Skin epidermis (tissue), 12 donors: ENCODE data around the gene PNPLA2.

ENCODE experiments used
- H3K27ac ChIP-seq, 21 experiments: fragments of 200-600 bp; sonication (generic) in 11 of 21; one replicate each; pipeline ENCODE4 v1.5.0; 2020; ENCODE audit warnings: mild to moderate bottlenecking in 3 of 21, inconsistent platforms in 2 of 21, moderate library complexity in 2 of 21
- H3K4me3 ChIP-seq, 7 experiments: fragments of 200-600 bp; sonication (generic) in 2 of 7; one replicate each; pipeline ENCODE4 v1.5.0; 2020; ENCODE audit warnings: inconsistent platforms in 2 of 7, mild to moderate bottlenecking in 2 of 7, moderate library complexity in 1 of 7

PNPLA2 gene

GRCh38 chr11:837189-837989 lies 18.7 kb downstream of the PNPLA2 start:
- Histone ChIP-seq H3K4me3 (no peak overlapping the region), H3K27ac (no peak overlapping the region)

DNA sequence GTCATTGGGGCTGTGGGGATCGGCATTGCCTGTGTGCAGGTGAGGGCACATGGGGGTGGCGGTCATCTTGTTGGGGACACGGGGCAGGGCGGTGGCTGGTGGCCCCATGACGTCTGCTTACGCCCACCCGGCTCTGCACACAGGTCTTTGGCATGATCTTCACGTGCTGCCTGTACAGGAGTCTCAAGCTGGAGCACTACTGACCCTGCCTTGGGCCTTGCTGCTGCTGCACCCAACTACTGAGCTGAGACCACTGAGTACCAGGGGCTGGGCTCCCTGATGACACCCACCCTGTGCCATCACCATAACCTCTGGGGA lies 19.2 kb downstream of the PNPLA2 start:
- H3K27ac ChIP-seq: peak overlapping the region in 1 of 21 experiments; percentile 0
- no peak overlapping the region for H3K4me3 ChIP-seq

DNA sequence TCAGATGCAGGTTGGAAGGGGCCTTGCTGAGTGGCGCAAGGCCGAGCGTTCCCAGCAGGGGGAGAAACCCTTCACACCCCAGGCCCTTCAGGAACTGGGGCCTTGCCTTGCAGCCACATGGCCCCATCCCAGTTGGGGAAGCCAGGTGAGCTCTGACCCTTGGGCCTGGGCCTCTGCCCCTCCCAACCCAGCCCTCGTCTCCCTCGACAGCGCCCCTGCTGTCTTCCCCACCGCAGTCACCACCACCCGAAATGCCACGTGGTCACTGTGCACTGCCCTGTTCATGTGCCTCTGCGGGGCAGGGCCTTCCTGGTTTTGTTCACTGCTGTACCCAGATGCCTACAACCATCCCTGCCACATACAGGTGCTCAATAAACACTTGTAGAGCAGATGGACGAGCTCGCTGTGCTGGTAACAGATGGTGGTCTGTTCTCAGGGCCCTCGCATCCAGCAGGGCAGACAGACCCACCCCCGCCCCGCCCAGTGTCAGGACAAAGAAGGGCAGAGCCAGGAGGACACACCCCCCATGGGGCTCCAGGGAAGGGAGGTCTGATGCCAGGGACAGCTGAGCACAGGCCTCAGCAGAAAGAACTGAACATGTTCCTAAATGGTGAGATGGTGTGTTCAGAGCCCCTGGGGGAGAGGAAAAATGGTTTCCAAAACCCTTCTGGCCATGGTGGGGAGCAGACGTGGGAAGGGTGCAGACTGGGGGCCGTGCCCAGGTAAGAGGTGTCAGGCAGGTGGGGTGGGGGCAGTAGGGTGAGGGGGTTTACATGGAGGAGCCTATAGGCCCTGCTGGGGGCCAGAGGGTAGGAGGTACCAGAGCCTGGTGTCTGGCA lies 19.9 kb downstream of the PNPLA2 start:
- H3K4me3 ChIP-seq: no peak overlapping the region

DNA sequence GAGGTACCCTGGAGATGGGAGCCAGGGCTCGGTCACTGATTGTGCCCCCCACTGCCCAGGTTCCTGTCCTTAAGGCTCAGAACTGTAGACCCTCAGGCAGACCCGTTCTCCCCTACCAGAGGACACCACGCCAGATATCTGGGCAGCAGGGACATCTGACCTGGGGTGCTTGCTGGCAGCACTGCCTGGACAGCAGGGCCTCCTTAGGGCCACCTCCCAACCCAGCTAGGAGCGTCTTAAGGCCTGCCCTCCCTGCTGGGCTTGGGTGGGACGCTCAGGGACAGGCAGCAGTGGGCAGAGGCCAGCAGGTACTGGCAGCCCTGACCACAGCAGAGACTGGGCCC lies 20.5 kb downstream of the PNPLA2 start:
- no peak overlapping the region for H3K4me3 ChIP-seq
- H3K27ac ChIP-seq: peak overlapping the region in 3 of 21 experiments; percentile 1 to 41 (median 8)

More for the DNA sequence above, 19.9 kb downstream of the PNPLA2 start:
- H3K27ac ChIP-seq: peak overlapping the region in 5 of 21 experiments; percentile 0 to 41 (median 8)

- peak overlapping the region in 4 of 21 experiments; percentile 3 to 24 (median 8) for H3K27ac ChIP-seq
- H3K4me3 ChIP-seq: peak overlapping the region in 1 of 7 experiments; percentile 3
These were observed 21.3 kb downstream of the PNPLA2 start for GRCh38 chr11:839875-840617.

DNA sequence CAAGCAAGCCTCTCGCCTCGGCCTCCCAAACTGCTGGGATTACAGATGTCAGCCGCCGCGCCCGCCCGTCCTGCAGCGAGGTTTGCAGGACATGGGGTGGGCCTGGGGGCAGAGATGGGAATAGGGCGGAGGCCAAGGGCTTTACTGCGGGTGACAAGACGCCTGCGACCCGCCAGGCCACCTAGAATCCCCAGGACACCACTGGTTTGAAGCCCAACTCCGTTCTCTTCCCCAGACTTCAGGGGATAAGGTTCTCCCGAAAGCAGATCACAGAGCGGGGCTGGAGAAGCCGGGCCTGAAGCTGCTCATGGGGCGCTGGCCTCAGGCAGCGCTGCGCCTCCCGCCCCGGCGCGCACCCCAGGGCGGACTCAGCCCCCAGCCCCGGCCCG lies 23.3 kb downstream of the PNPLA2 start:
- Histone ChIP-seq H3K4me3 (peak overlapping the region; percentile 70 to 99 (median 86)), H3K27ac (peak overlapping the region; percentile 91 to 100 (median 98))

GRCh38 chr11:842370-843002 lies 23.8 kb downstream of the PNPLA2 start, which contains the start of the genes POLR2L and TSPAN4:
POLR2L (minus strand) TSS chr11:842529; CDS start chr11:842508, 21 bp downstream.
TSPAN4 (plus strand) TSS chr11:842852; CDS start chr11:850305, 7,453 bp downstream.
- Histone ChIP-seq H3K27ac (peak within 1 kb of the TSS; percentile 91 to 100 (median 98)), H3K4me3 (peak within 1 kb of the TSS; percentile 70 to 99 (median 86))

DNA sequence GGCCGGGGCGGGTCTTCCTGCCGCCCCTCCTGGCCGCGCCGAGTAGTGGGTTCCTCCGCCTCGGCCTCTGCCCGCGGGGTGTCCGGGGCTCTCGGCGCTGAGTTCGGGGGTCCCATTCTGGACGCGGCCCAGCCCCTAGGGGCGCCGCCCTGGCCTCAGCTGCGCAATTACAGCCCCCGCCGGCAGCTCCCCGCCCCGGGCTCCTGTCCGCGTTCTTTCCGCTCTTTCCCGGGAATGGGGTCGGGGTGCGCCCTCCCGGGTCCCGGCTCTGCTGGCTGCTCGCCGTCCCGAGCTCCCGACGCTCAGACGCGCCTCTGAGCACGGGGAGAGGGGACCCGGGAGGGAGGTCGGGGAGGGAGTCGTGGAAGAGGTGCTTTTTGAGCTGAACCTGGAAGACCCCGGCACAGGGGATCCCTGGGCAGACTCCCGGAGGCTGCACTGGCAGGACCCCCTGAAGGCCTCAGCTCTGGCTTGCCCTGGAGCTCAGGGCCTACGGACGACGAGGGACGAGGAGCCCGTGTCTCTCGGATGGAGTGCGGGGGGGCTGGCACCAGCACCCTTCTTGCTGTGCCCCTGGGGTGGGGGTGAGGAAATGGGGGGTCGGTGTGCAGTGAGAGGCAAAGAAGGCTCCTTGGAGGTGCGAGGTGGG lies 24.5 kb downstream of the PNPLA2 start:
- Histone ChIP-seq H3K4me3 (peak overlapping the region; percentile 70 to 99 (median 86)), H3K27ac (peak overlapping the region; percentile 91 to 100 (median 98))

GRCh38 chr11:843818-844692 lies 25.3 kb downstream of the PNPLA2 start:
- Histone ChIP-seq H3K4me3 (peak overlapping the region; percentile 70 to 99 (median 86)), H3K27ac (peak overlapping the region; percentile 91 to 100 (median 98))

DNA sequence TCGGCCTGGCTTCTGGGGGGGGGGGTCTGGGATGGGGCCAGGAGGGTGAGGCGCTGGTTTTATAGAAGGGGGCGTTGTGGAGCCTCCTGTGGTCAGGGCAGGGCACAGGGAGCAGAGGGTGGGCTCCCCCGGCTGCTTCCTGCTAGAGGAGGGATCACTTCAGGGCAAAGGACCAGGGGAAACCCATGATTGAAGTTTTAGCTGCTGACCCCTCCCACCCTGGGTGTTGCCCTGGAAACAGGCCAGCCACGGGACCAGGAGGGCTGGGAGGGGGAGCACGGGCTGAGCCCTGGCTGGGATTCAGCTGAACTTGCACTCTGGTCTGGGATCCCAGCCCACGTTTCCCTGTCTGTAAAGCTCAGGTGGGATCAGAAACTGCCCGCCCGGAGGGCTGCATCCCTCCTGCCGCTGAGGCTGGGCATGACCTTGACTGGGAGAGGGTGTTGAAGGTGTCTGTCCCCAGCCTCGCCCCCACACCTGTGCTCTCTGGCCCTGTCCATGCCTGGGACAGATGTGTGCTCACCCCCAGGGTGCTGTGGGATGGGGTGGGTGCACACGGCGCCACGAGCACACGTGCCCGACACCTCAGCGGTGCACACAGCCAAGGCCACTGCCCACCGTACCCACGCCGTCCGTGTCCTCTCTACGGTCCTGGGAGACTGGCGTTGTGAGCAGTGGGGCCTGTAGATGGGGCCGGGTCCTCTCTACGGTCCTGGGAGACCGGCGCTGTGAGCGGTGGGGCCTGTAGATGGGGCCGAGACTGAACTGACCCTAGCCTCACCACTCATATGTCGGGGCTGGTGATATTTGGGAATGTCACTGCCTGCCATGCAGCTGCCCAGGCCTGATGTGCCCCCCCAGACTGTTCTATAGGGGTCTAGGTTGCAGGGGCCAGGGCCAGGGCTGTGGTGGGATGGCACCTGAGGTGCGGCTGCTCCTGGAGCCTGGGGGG lies 26.3 kb downstream of the PNPLA2 start:
- peak overlapping the region; percentile 91 to 100 (median 98) for H3K27ac ChIP-seq
- H3K4me3 ChIP-seq: peak overlapping the region; percentile 70 to 99 (median 86)

DNA sequence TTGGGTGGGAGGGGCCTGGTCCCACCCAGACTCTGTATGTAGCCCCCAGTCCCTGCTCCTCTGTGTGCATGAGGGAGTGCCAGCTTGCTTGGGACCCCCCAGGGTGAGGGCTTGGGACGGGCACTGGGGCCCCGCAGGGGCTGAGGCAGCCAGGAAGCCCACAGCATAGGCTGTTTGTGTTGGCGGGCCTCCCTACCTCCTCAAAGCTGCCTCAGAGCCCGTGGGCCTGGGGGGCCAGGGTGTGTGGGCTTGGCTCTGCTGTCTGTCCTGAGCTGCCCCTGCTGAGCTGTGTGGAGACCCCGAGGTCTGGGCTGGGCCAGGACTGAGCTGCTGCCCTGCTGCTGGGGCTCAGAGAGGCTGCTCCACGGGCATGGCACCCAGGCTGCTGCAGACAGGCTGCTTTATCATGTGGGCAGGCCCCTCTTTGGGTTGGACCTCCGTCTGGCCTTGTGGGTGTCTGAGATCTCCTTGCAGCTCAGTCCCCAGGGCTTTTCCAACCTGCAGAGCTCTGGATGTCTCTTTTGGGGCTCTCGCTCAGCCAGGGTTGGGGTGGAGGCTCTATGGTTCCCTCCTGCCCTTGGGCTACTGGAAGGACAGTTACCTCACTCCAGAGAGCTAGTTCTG lies 27.3 kb downstream of the PNPLA2 start:
- Histone ChIP-seq H3K4me3 (peak overlapping the region in 2 of 7 experiments; percentile 78 to 95), H3K27ac (peak overlapping the region in 17 of 21 experiments; percentile 8 to 100 (median 98))

- Histone ChIP-seq H3K4me3 (no peak overlapping the region), H3K27ac (peak overlapping the region in 13 of 21 experiments; percentile 8 to 100 (median 99))
These were observed 27.9 kb downstream of the PNPLA2 start for GRCh38 chr11:846496-847098.

DNA sequence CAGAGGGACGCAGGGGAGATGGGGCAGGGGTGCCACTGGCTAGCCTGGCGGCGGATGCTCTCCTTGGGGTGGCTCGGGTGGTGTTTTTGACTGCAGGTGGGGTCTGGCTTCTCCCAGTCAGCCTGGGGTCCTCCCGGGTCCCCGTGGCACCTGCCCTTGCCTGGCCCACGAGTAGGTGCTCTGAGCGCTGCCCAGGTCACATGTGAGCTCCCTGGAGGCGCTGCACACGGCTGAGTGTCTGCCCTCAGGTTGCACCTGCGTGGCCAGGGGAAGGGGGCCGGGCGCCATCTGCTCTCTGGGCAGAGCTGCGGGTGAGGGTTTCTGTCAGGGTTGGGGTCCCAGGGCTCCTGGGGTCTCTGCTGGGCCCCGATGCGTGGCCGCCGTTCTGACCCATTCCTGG lies 29.2 kb downstream of the PNPLA2 start:
- Histone ChIP-seq H3K4me3 (no peak overlapping the region), H3K27ac (peak overlapping the region in 1 of 21 experiments; percentile 100)

DNA sequence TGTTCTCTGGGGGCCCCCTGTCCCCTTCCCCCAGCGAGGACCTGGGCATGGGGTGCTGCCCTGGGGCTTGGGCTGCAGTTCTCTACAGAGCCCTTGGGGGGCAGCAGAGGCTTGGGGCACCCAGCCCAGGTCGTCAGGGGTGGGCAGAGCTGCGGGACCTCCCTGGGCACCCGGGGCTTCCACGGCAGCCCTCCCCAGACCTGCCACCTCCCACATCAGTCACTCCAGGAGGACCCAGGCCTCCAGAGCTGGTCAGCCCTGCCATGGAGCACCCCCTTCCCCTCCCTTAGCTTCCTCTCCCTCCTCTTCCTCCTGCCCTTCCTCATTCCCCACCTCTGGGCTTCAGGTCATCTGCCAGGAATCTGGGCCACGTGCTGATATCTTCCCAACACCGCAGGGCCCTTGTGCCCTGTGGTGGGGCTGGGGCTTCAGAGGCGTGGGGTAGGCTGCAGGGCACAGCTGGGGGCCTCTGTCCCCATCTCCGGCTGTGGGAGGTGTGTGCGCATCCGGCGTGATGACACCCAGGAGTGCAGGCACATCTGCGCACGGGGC lies 29.7 kb downstream of the PNPLA2 start:
- peak overlapping the region in 3 of 7 experiments; percentile 22 to 47 (median 44) for H3K4me3 ChIP-seq
- H3K27ac ChIP-seq: peak overlapping the region in 1 of 21 experiments; percentile 100

- Histone ChIP-seq H3K27ac (peak overlapping the region in 1 of 21 experiments; percentile 62), H3K4me3 (peak overlapping the region; percentile 22 to 47 (median 40))
These were observed 30.6 kb downstream of the PNPLA2 start for GRCh38 chr11:849104-849824.
